GM12878 (cell line): ENCODE results near the gene ULK1. TPM values are rescaled to one million over a fixed set of nuclear protein-coding genes. Genes with fewer than 3 reads are reported as not detected.

Source experiments
- ATAC-seq: fragments of 200-7000 bp; cut with Tn5 transposase; 3 replicates; pipeline ENCODE4 v1.9.1; 2020; ENCODE audit warnings: mild to moderate bottlenecking, moderate library complexity
- BruUV-seq: library from RNA; stranded (reverse); fragments of 400-500 nt; replicated peaks from 2 replicates; lab custom pipeline; 2021; lab: Mats Ljungman, UMichigan
- CTCF ChIA-PET: fragments of 300-600 bp; sonication (Branson Sonifier 250); formaldehyde crosslinking; extraction: SDS; loops from one replicate; lab custom pipeline; 2021; ENCODE audit warnings: inconsistent platforms; lab: Yijun Ruan, JAX
- POLR2A ChIA-PET: fragments of 350-600 bp; formaldehyde crosslinking; extraction: SDS; loops from one replicate; lab custom pipeline; 2021; ENCODE audit warnings: inconsistent platforms; lab: Charles Lee
- RAD21 ChIA-PET: fragments of 300-600 bp; sonication (Branson Sonifier 250); formaldehyde crosslinking; loops from one replicate; lab custom pipeline; 2023; ENCODE audit warnings: antibody characterized with exemption; ENCODE audit not compliant: unreplicated experiment; lab: Charles Lee
- SMC1A ChIA-PET: fragments of 300-600 bp; sonication (Branson Sonifier 250); formaldehyde crosslinking; loops from one replicate; lab custom pipeline; 2023; ENCODE audit not compliant: unreplicated experiment, uncharacterized antibody; lab: Charles Lee
- DNase-seq: peaks from one replicate; pipeline ENCODE4 v3.0.0-alpha.2; 2011; ENCODE audit warnings: low read depth, low spot score
- FAIRE-seq: peaks from 3 replicates; lab custom pipeline; 2011; peaks lifted over from hg19 to GRCh38; lab: Jason Lieb, UNC
- H2AFZ ChIP-seq: 2 replicates; pipeline ENCODE4 v1.6.0; 2011; ENCODE audit warnings: low read depth, low read length, control low read depth; ENCODE audit not compliant: control insufficient read depth
- H3K27ac ChIP-seq: 2 replicates; pipeline ENCODE4 v1.5.1; 2011; ENCODE audit warnings: control low read depth; ENCODE audit not compliant: control insufficient read depth, insufficient read depth
- H3K27me3 ChIP-seq, 2 experiments: replicated peaks in 1 of 2; 2 replicates each; pipeline versions ENCODE4 v1.6.0 to v1.6.1; 2011; ENCODE audit warnings: low read length in 1 of 2; ENCODE audit not compliant: control insufficient read depth in 2 of 2, insufficient read depth in 2 of 2
- H3K36me3 ChIP-seq, 2 experiments: 2 replicates each; pipeline ENCODE4 v1.5.1; 2011; ENCODE audit warnings: low read length in 1 of 2; ENCODE audit not compliant: control insufficient read depth in 2 of 2, insufficient read depth in 2 of 2
- H3K4me1 ChIP-seq: 2 replicates; pipeline ENCODE4 v1.6.1; 2011; ENCODE audit warnings: mild to moderate bottlenecking, low read length, moderate library complexity, mixed read lengths; ENCODE audit not compliant: control insufficient read depth, insufficient read depth
- H3K4me2 ChIP-seq: 2 replicates; pipeline ENCODE4 v1.6.0; 2011; ENCODE audit warnings: control low read depth; ENCODE audit not compliant: control insufficient read depth, insufficient read depth
- H3K4me3 ChIP-seq: fragments of 200-600 bp; sonication (generic); 2 replicates; pipeline ENCODE4 v1.5.1; 2016
- H3K79me2 ChIP-seq: 2 replicates; pipeline ENCODE4 v1.6.0; 2011; ENCODE audit warnings: low read length; ENCODE audit not compliant: control insufficient read depth, insufficient read depth
- H3K9ac ChIP-seq: 2 replicates; pipeline ENCODE4 v1.8.0; 2011; ENCODE audit warnings: low read length, control low read depth, mixed read lengths; ENCODE audit not compliant: control insufficient read depth, insufficient read depth
- H3K9me3 ChIP-seq: replicated peaks from 3 replicates; pipeline ENCODE4 v1.5.1; 2011; ENCODE audit warnings: mild to moderate bottlenecking, low read length; ENCODE audit not compliant: control insufficient read depth, insufficient read depth
- H4K20me1 ChIP-seq: 2 replicates; pipeline ENCODE4 v1.6.0; 2011; ENCODE audit not compliant: control insufficient read depth, insufficient read depth
- BHLHE40 ChIP-seq, 2 experiments: fragments of 450-650 bp in 1 of 2; IDR thresholded peaks; 2 replicates each; pipeline ENCODE4 v1.6.1; 2011 to 2017; ENCODE audit warnings: low read depth in 2 of 2, borderline replicate concordance in 1 of 2, improper control_type of control experiment in 1 of 2, low read length in 1 of 2, mild to moderate bottlenecking in 1 of 2
- EP300 ChIP-seq, 2 experiments: fragments of 150-350 bp in 1 of 2; IDR thresholded peaks; 2 replicates each; pipeline ENCODE4 v1.6.1; 2011 to 2012; ENCODE audit warnings: low read depth in 2 of 2, low read length in 2 of 2, borderline replicate concordance in 1 of 2, improper control_type of control experiment in 1 of 2, inconsistent platforms in 1 of 2; ENCODE audit not compliant: control insufficient read depth in 1 of 2
- GABPA ChIP-seq: IDR thresholded peaks from 2 replicates; pipeline ENCODE4 v1.6.1; 2014; ENCODE audit warnings: antibody characterized with exemption, low read depth, mild to moderate bottlenecking, inconsistent platforms
- HCFC1 ChIP-seq: fragments of 150-350 bp; IDR thresholded peaks from 2 replicates; pipeline ENCODE4 v1.6.1; 2014; ENCODE audit warnings: low read length
- IRF4 ChIP-seq: IDR thresholded peaks from 2 replicates; pipeline ENCODE4 v1.6.1; 2011; ENCODE audit warnings: low read depth, low read length
- LARP7 ChIP-seq: fragments of 450-650 bp; IDR thresholded peaks from 2 replicates; pipeline ENCODE4 v1.6.1; 2017; ENCODE audit warnings: mild to moderate bottlenecking
- MXI1 ChIP-seq: fragments of 150-350 bp; IDR thresholded peaks from 2 replicates; pipeline ENCODE4 v1.6.1; 2011; ENCODE audit warnings: low read depth, mild to moderate bottlenecking, inconsistent platforms, low read length, improper control_type of control experiment
- POU2F2 ChIP-seq: IDR thresholded peaks from 3 replicates; pipeline ENCODE4 v1.6.1; 2011; ENCODE audit warnings: low read depth, mild to moderate bottlenecking, low read length, borderline replicate concordance
- SIX5 ChIP-seq: IDR thresholded peaks from 2 replicates; pipeline ENCODE4 v1.6.1; 2011; ENCODE audit warnings: mild to moderate bottlenecking, low read depth, low read length, moderate library complexity; ENCODE audit not compliant: severe bottlenecking
- SMC3 ChIP-seq: IDR thresholded peaks from 2 replicates; pipeline ENCODE4 v1.6.1; 2011; ENCODE audit warnings: low read length, improper control_type of control experiment, borderline replicate concordance
- TCF12 ChIP-seq: IDR thresholded peaks from 2 replicates; pipeline ENCODE4 v1.6.1; 2011; ENCODE audit warnings: low read depth, mild to moderate bottlenecking, low read length
- YY1 ChIP-seq: IDR thresholded peaks from 2 replicates; pipeline ENCODE4 v1.6.1; 2011; ENCODE audit warnings: low read depth, mild to moderate bottlenecking, low read length
- ZNF207 ChIP-seq: fragments of 450-650 bp; IDR thresholded peaks from 2 replicates; pipeline ENCODE4 v1.6.1; 2014; ENCODE audit warnings: antibody characterized with exemption, mild to moderate bottlenecking, borderline replicate concordance
- ZNF384 ChIP-seq: IDR thresholded peaks from 2 replicates; pipeline ENCODE4 v1.6.1; 2012; ENCODE audit warnings: low read depth, mild to moderate bottlenecking, low read length, improper control_type of control experiment, borderline replicate concordance
- WGBS: methylation state at CpG from one replicate; pipeline ENCODE4 v1.1.6; 2016; ENCODE audit warnings: low lambda C conversion rate; ENCODE audit not compliant: insufficient replicate concordance, insufficient coverage; ENCODE audit errors: missing lambda C conversion rate; 5-methylcytosine and 5-hydroxymethylcytosine counted together
- in situ Hi-C: fragments of 300-500 bp; cut with MboI; formaldehyde crosslinking; loops from 9 replicates; pipeline ENCODE4 v1.14.3; 2018; ENCODE audit warnings: mixed read lengths
- intact Hi-C: fragments of 100-400 bp; cut with micrococcal nuclease; formaldehyde crosslinking; loops from one replicate; pipeline ENCODE4 v1.14.2; 2022; ENCODE audit not compliant: unreplicated experiment
- polyA plus RNA-seq, 11 experiments: library from polyadenylated mRNA; depleted of rRNA in 4 of 11; unstranded in 6 of 11; stranded (reverse) in 5 of 11; fragments of >200 nt; fragmentation: Nextera tagmentation in 4 of 11; fragmentation: Illumina TruSeq in 1 of 11; extraction: Ambion mirVana in 4 of 11; extraction: Trizol in 1 of 11; gene quantifications; 1 replicate in 1 of 11; 2 replicates in 10 of 11; pipeline versions ENCODE4 v1.2.1 to v1.2.3, GENCODE V29; 2011 to 2016; ENCODE audit warnings: inconsistent platforms in 2 of 11, missing spikeins in 2 of 11, low read depth in 1 of 11
- total RNA-seq, 4 experiments: library from RNA; depleted of rRNA in 3 of 4; stranded (reverse); fragments of >200 nt in 3 of 4; fragmentation: Illumina TruSeq in 1 of 4; extraction: Trizol in 1 of 4; gene quantifications; 2 replicates each; pipeline versions ENCODE4 v1.2.1 to v1.2.3, GENCODE V29; 2013 to 2021
- TF ChIP-seq, protein P1 (sequence below): fragments of 450-650 bp; IDR thresholded peaks from 2 replicates; pipeline ENCODE4 v1.6.1; 2017; ENCODE audit warnings: mild to moderate bottlenecking, moderate library complexity
- TF ChIP-seq, protein P2 (sequence below): fragments of 450-650 bp; IDR thresholded peaks from 2 replicates; pipeline ENCODE4 v1.6.1; 2017; ENCODE audit warnings: antibody characterized with exemption, mild to moderate bottlenecking, moderate library complexity

Gene ULK1
- total and polyA plus RNA-seq, 10 of the 15 experiments (the other 5 are each of a cell fraction or from before 2014, with no cell fraction given) = 0.13 to 14.1 (median 1.5) TPM

DNA sequence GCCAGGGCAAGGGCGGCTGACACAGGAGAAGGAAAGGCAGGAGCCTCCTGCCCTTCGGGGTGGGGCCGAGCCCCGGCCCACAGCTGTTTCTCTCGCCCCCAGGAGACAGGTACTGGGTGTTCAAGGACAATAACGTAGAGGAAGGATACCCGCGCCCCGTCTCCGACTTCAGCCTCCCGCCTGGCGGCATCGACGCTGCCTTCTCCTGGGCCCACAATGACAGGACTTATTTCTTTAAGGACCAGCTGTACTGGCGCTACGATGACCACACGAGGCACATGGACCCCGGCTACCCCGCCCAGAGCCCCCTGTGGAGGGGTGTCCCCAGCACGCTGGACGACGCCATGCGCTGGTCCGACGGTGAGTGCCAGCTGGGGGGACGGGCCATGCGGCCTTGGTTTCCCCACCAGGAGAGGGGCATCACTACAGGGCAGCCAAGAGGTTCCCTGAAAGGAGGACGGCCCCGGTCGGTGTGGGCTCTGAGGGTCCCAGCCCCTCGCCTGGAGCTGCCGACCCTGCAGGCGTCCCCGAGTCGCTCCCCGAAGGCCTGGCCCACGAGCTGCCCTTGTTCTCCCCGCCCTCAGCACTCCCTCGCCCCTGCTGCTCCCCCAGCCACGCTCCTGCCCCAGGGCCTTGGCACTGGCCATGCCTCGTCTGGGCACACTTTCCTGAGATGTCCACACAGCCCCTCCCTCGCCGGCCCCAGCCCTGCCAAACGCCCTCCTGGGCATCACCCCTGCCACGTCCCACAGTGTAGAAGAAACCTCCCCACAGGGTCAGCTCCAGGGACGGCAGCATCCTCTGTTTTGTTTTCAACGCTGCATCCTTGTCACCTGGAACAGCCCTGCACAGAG is 44.5 kb upstream of the ULK1 start:
- no peak overlapping the region for H3K4me3 ChIP-seq
- BruUV-seq = no TSS peak
- ChIA-PET CTCF (no interaction called here), POLR2A (no interaction called here), RAD21 (no interaction called here), SMC1A (no interaction called here)
- H3K4me2 ChIP-seq = no peak overlapping the region
- no peaks in the 10 kb centered on the region for H3K9me3 ChIP-seq
- ATAC-seq = no peak
- H3K9ac ChIP-seq = no peak overlapping the region
- 72% methylated on average over 43 of the region's 47 CpGs for WGBS
- DNase-seq = no peak
- peaks cover 3% of the 10 kb centered on the region; the same call in 1 of the 2 replicates for H3K4me1 ChIP-seq
- no peaks in the 10 kb centered on the region for H3K36me3 ChIP-seq
- no peak for FAIRE-seq
- H4K20me1 ChIP-seq = no peaks in the 10 kb centered on the region
- in situ Hi-C loops (no loop called here), intact Hi-C loops (no loop called here)
- H3K27me3 ChIP-seq = no peaks in the 10 kb centered on the region
- no peaks in the 10 kb centered on the region for H3K79me2 ChIP-seq
- no peak overlapping the region for H2AFZ ChIP-seq
- no peak overlapping the region for H3K27ac ChIP-seq
- TF ChIP-seq ZNF207 (no peak), MXI1 (no peak), ZNF384 (no peak), TCF12 (no peak), YY1 (no peak), POU2F2 (no peak), BHLHE40 (IDR thresholded peaks at IDR 0.05; ENCODE audit: borderline replicate concordance in 1 of 2, low read depth in 2 of 2, low read length in 1 of 2) (no peak), GABPA (no peak), SIX5 (no peak), LARP7 (no peak), IRF4 (no peak), SMC3 (no peak), HCFC1 (no peak), EP300 (IDR thresholded peaks at IDR 0.05; ENCODE audit: borderline replicate concordance in 1 of 2, control insufficient read depth in 1 of 2, low read depth in 2 of 2, low read length in 2 of 2) (no peak)
- TF ChIP-seq, protein P1, sequence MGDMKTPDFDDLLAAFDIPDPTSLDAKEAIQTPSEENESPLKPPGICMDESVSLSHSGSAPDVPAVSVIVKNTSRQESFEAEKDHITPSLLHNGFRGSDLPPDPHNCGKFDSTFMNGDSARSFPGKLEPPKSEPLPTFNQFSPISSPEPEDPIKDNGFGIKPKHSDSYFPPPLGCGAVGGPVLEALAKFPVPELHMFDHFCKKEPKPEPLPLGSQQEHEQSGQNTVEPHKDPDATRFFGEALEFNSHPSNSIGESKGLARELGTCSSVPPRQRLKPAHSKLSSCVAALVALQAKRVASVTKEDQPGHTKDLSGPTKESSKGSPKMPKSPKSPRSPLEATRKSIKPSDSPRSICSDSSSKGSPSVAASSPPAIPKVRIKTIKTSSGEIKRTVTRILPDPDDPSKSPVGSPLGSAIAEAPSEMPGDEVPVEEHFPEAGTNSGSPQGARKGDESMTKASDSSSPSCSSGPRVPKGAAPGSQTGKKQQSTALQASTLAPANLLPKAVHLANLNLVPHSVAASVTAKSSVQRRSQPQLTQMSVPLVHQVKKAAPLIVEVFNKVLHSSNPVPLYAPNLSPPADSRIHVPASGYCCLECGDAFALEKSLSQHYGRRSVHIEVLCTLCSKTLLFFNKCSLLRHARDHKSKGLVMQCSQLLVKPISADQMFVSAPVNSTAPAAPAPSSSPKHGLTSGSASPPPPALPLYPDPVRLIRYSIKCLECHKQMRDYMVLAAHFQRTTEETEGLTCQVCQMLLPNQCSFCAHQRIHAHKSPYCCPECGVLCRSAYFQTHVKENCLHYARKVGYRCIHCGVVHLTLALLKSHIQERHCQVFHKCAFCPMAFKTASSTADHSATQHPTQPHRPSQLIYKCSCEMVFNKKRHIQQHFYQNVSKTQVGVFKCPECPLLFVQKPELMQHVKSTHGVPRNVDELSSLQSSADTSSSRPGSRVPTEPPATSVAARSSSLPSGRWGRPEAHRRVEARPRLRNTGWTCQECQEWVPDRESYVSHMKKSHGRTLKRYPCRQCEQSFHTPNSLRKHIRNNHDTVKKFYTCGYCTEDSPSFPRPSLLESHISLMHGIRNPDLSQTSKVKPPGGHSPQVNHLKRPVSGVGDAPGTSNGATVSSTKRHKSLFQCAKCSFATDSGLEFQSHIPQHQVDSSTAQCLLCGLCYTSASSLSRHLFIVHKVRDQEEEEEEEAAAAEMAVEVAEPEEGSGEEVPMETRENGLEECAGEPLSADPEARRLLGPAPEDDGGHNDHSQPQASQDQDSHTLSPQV = no peak
- TF ChIP-seq, protein P2, sequence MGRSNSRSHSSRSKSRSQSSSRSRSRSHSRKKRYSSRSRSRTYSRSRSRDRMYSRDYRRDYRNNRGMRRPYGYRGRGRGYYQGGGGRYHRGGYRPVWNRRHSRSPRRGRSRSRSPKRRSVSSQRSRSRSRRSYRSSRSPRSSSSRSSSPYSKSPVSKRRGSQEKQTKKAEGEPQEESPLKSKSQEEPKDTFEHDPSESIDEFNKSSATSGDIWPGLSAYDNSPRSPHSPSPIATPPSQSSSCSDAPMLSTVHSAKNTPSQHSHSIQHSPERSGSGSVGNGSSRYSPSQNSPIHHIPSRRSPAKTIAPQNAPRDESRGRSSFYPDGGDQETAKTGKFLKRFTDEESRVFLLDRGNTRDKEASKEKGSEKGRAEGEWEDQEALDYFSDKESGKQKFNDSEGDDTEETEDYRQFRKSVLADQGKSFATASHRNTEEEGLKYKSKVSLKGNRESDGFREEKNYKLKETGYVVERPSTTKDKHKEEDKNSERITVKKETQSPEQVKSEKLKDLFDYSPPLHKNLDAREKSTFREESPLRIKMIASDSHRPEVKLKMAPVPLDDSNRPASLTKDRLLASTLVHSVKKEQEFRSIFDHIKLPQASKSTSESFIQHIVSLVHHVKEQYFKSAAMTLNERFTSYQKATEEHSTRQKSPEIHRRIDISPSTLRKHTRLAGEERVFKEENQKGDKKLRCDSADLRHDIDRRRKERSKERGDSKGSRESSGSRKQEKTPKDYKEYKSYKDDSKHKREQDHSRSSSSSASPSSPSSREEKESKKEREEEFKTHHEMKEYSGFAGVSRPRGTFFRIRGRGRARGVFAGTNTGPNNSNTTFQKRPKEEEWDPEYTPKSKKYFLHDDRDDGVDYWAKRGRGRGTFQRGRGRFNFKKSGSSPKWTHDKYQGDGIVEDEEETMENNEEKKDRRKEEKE = no peak
